OCI-LY1 (cell line): ENCODE measurements around the gene ATP2C1.

Source experiments
- H2AFZ ChIP-seq: fragments of 200-600 bp; sonication (generic), shearing (Covaris generic); 2 replicates; pipeline ENCODE4 v1.6.0; 2014; ENCODE audit warnings: antibody characterized with exemption, mild to moderate bottlenecking, low read length
- H3F3A ChIP-seq: fragments of 200-600 bp; sonication (generic), shearing (Covaris generic); 2 replicates; pipeline ENCODE4 v1.6.0; 2014; ENCODE audit warnings: mild to moderate bottlenecking, antibody characterized with exemption, low read length, moderate library complexity; ENCODE audit not compliant: insufficient read depth
- H3K27ac ChIP-seq: fragments of 200-600 bp; sonication (generic); 2 replicates; pipeline ENCODE4 v1.5.1; 2014; ENCODE audit warnings: low read length, mixed run types, mild to moderate bottlenecking, low read depth; ENCODE audit not compliant: poor library complexity, severe bottlenecking
- H3K27me3 ChIP-seq: fragments of 200-600 bp; sonication (generic); 2 replicates; pipeline ENCODE4 v1.6.0; 2014; ENCODE audit warnings: antibody characterized with exemption, mild to moderate bottlenecking, low read length, moderate library complexity; ENCODE audit not compliant: insufficient read depth
- H3K36me3 ChIP-seq: fragments of 200-600 bp; sonication (generic); 2 replicates; pipeline ENCODE4 v1.6.1; 2014; ENCODE audit warnings: mild to moderate bottlenecking, antibody characterized with exemption, low read length, moderate library complexity, mixed read lengths; ENCODE audit not compliant: insufficient read depth
- H3K4me1 ChIP-seq: fragments of 200-600 bp; sonication (generic); 2 replicates; pipeline ENCODE4 v1.5.1; 2014; ENCODE audit warnings: mild to moderate bottlenecking, low read length, moderate library complexity; ENCODE audit not compliant: insufficient read depth, severe bottlenecking
- H3K4me2 ChIP-seq: fragments of 200-600 bp; sonication (generic), shearing (Covaris generic); 2 replicates; pipeline ENCODE4 v1.6.1; 2014; ENCODE audit warnings: low read length
- H3K4me3 ChIP-seq: fragments of 200-600 bp; sonication (generic); 2 replicates; pipeline ENCODE4 v1.5.1; 2014; ENCODE audit warnings: low read length, low read depth, mild to moderate bottlenecking, mixed read lengths; ENCODE audit not compliant: poor library complexity, severe bottlenecking
- H3K79me2 ChIP-seq: fragments of 200-600 bp; shearing (Covaris generic); 2 replicates; pipeline ENCODE4 v1.6.1; 2016; ENCODE audit warnings: mixed run types, low read length, mixed read lengths; ENCODE audit not compliant: insufficient read depth
- H3K9ac ChIP-seq: fragments of 200-600 bp; sonication (generic), shearing (Covaris generic); 2 replicates; pipeline ENCODE4 v1.6.1; 2014; ENCODE audit warnings: mild to moderate bottlenecking, low read length, mixed read lengths
- H3K9me2 ChIP-seq: fragments of 200-600 bp; sonication (generic), shearing (Covaris generic); 2 replicates; pipeline ENCODE4 v1.6.1; 2014; ENCODE audit warnings: low read depth, mild to moderate bottlenecking, low read length, mixed read lengths
- H3K9me3 ChIP-seq: fragments of 200-600 bp; shearing (Covaris generic); 2 replicates; pipeline ENCODE4 v1.6.1; 2014; ENCODE audit warnings: low read length, mixed read lengths
- H4K20me1 ChIP-seq: fragments of 200-600 bp; sonication (generic), shearing (Covaris generic); 2 replicates; pipeline ENCODE4 v1.6.0; 2016; ENCODE audit warnings: mild to moderate bottlenecking, low read length; ENCODE audit not compliant: insufficient read depth
- EZH2 ChIP-seq: fragments of 200-600 bp; sonication (generic), shearing (Covaris generic); IDR thresholded peaks from 2 replicates; pipeline ENCODE4 v1.8.0; 2017; ENCODE audit warnings: borderline replicate concordance, mixed run types, mild to moderate bottlenecking, antibody characterized with exemption, low read length, moderate library complexity, mixed read lengths
- TF ChIP-seq, protein P1 (sequence below): fragments of 200-600 bp; sonication (generic), shearing (Covaris generic); IDR thresholded peaks from 2 replicates; pipeline ENCODE4 v1.5.1; 2017; ENCODE audit warnings: mild to moderate bottlenecking, antibody characterized with exemption, low read length, moderate library complexity, mixed read lengths

Gene ATP2C1

DNA sequence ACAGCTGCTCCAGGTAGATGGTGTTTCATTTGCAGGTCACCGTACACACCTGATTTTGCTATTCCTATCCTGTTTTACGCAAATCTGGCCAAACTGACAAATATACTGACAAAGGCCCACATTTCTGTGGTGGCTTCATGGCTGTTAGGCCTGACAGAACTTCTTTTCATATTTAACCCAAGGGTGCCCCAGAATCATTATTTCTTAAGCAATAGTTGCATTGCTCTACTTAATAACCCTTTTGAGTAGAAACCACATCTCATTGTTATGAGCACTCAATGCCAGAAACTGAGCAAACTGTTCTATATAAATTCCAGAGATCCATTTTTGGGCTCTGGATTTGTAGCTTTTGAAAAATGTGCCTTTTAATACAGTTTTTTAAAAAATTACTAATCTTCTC, 113.4 kb downstream of the ATP2C1 start:
- Histone ChIP-seq H3K9me3 (no peaks in the 10 kb centered on the region), H3K4me1 (no peaks in the 10 kb centered on the region), H3K27ac (no peak overlapping the region)

DNA sequence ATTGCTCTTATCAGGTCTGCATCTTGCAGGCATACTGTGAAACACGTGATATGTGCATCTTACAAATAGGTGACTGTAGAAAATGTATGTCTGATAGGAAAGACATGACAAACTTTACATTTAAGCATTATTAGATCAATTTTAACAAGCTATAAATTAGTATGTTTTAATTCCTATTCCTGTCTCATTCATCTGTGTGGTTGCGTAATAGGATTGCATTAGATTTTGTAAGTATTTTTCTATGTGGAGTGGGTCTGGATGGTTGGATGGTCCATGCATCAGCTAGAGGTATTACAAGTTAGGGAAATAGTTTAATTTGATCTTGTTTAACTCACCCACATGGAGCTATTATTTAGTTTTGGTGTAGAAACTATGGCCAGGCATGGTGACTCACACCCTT, 113.9 kb downstream of the ATP2C1 start:
- Histone ChIP-seq H3K9me3 (no peaks in the 10 kb centered on the region), H3K27ac (no peak overlapping the region), H3K36me3 (peaks cover 76% of the 10 kb centered on the region), H3K27me3 (no peaks in the 10 kb centered on the region), H4K20me1 (no peaks in the 10 kb centered on the region), H3F3A (no peaks in the 10 kb centered on the region), H2AFZ (no peak overlapping the region), H3K79me2 (no peaks in the 10 kb centered on the region), H3K9me2 (no peaks in the 10 kb centered on the region), H3K4me3 (no peak overlapping the region), H3K9ac (no peak overlapping the region), H3K4me2 (no peak overlapping the region), H3K4me1 (no peaks in the 10 kb centered on the region)
- TF ChIP-seq, protein P1, sequence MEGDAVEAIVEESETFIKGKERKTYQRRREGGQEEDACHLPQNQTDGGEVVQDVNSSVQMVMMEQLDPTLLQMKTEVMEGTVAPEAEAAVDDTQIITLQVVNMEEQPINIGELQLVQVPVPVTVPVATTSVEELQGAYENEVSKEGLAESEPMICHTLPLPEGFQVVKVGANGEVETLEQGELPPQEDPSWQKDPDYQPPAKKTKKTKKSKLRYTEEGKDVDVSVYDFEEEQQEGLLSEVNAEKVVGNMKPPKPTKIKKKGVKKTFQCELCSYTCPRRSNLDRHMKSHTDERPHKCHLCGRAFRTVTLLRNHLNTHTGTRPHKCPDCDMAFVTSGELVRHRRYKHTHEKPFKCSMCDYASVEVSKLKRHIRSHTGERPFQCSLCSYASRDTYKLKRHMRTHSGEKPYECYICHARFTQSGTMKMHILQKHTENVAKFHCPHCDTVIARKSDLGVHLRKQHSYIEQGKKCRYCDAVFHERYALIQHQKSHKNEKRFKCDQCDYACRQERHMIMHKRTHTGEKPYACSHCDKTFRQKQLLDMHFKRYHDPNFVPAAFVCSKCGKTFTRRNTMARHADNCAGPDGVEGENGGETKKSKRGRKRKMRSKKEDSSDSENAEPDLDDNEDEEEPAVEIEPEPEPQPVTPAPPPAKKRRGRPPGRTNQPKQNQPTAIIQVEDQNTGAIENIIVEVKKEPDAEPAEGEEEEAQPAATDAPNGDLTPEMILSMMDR = no peak
- TF ChIP-seq EZH2 = no peak

More for the DNA sequence above, 113.4 kb downstream of the ATP2C1 start:
- Histone ChIP-seq H3K9ac (no peak overlapping the region), H3K79me2 (no peaks in the 10 kb centered on the region), H3K27me3 (no peaks in the 10 kb centered on the region), H3F3A (no peaks in the 10 kb centered on the region), H3K36me3 (peaks cover 76% of the 10 kb centered on the region), H3K4me3 (no peak overlapping the region), H3K9me2 (no peaks in the 10 kb centered on the region), H2AFZ (no peak overlapping the region), H4K20me1 (no peaks in the 10 kb centered on the region), H3K4me2 (no peak overlapping the region)
- TF ChIP-seq EZH2 = no peak
- TF ChIP-seq, protein P1 = no peak

DNA sequence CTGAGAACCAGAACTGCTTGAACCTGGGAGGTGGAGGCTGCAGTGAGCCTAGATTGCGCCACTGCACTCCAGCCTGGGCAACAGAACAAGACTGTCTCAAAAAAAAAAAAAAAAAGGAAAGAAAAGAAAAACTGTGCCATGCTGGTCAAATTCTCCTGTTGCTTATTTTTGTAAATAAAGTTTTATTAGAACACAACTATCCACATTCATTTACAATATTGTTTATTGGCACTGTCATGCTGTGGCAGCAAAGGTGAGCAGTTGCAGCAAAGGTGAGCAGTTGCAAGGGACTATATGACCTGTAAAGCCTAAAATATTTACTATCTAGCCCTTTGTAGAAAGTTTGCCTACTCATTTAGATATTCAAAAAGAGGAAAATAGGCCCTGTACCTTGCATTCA, 114.4 kb downstream of the ATP2C1 start:
- Histone ChIP-seq H4K20me1 (no peaks in the 10 kb centered on the region), H3K27me3 (no peaks in the 10 kb centered on the region), H2AFZ (no peak overlapping the region), H3K9ac (no peak overlapping the region), H3K4me2 (no peak overlapping the region), H3K9me2 (no peaks in the 10 kb centered on the region), H3K79me2 (no peaks in the 10 kb centered on the region), H3K4me3 (no peak overlapping the region), H3K36me3 (peaks cover 76% of the 10 kb centered on the region), H3K9me3 (no peaks in the 10 kb centered on the region), H3K4me1 (no peaks in the 10 kb centered on the region), H3K27ac (no peak overlapping the region), H3F3A (no peaks in the 10 kb centered on the region)
- TF ChIP-seq EZH2 = no peak
- TF ChIP-seq, protein P1 = no peak
